NB4 (cell line): ENCODE data around the gene SOX15.

Source experiments
- MYC ChIP-seq: IDR thresholded peaks from 2 replicates; pipeline ENCODE4 v1.6.1; 2011; ENCODE audit warnings: low read depth, low read length
- POLR2A ChIP-seq: IDR thresholded peaks from 2 replicates; pipeline ENCODE4 v1.6.1; 2011; ENCODE audit warnings: mild to moderate bottlenecking; ENCODE audit not compliant: insufficient read length; ENCODE audit errors: extremely low read depth
- TF ChIP-seq, protein P1 (sequence below): IDR thresholded peaks from one replicate; pipeline ENCODE4 v1.5.1; 2012; ENCODE audit warnings: low read depth, low read length
- TF ChIP-seq, protein P2 (sequence below): IDR thresholded peaks from 2 replicates; pipeline ENCODE4 v1.6.1; 2011; ENCODE audit warnings: low read depth, low read length

DNA sequence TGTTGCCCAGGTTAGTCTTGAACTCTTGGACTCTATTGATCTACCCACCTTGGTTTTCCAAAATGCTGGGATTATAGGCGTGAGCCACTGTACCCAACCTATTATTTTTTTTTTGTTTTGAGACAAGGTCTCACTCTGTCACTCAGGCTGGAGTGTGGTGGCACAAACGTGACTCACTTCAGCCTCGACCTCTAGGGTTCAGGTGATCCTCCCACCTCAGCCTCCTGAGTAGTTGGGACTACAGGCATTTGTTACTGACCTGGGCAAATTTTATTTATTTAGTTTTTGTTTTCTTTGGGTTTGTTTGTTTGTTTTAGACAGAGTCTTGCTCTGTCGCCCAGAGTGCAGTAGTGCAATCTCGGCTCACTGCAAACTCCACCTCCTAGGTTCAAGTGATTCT, 33.8 kb upstream of the SOX15 start:
- TF ChIP-seq POLR2A, result no peak
- TF ChIP-seq, protein P1, sequence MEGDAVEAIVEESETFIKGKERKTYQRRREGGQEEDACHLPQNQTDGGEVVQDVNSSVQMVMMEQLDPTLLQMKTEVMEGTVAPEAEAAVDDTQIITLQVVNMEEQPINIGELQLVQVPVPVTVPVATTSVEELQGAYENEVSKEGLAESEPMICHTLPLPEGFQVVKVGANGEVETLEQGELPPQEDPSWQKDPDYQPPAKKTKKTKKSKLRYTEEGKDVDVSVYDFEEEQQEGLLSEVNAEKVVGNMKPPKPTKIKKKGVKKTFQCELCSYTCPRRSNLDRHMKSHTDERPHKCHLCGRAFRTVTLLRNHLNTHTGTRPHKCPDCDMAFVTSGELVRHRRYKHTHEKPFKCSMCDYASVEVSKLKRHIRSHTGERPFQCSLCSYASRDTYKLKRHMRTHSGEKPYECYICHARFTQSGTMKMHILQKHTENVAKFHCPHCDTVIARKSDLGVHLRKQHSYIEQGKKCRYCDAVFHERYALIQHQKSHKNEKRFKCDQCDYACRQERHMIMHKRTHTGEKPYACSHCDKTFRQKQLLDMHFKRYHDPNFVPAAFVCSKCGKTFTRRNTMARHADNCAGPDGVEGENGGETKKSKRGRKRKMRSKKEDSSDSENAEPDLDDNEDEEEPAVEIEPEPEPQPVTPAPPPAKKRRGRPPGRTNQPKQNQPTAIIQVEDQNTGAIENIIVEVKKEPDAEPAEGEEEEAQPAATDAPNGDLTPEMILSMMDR, result no peak
- TF ChIP-seq, protein P2, sequence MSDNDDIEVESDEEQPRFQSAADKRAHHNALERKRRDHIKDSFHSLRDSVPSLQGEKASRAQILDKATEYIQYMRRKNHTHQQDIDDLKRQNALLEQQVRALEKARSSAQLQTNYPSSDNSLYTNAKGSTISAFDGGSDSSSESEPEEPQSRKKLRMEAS, result no peak
- TF ChIP-seq MYC, result no peak
